NCI-H748 (cell line): ENCODE results near the gene C18orf63.
"Not testable (repeated sequence)": the region's sequence is repeated elsewhere in the genome, so short reads cannot be mapped to it uniquely, and the experiment has no call there.

Experiments
- DNase-seq: peaks from one replicate; lab custom pipeline; 2025; ENCODE audit not compliant: unreplicated experiment; lab: John Stamatoyannopoulos, UW

C18orf63 gene

GRCh38 chr18:74315464-74316256 is at the start of gene C18orf63:
Gene C18orf63 (plus strand): TSS chr18:74315839. CDS start chr18:74317866, 2,027 bp downstream.
- no peak for DNase-seq

- DNase-seq, result no peak
Observed at GRCh38 chr18:74266161-74266560, 49.5 kb upstream of the C18orf63 start.

GRCh38 chr18:74268175-74268574 is 47.5 kb upstream of the C18orf63 start:
- no peak for DNase-seq

GRCh38 chr18:74268933-74269620 is 46.6 kb upstream of the C18orf63 start:
- no peak for DNase-seq

- DNase-seq, result no peak
Observed at GRCh38 chr18:74271635-74272034, 44.0 kb upstream of the C18orf63 start.

GRCh38 chr18:74273394-74273793 is 42.2 kb upstream of the C18orf63 start:
- peak; percentile 89 for DNase-seq

- no peak for DNase-seq
Observed at GRCh38 chr18:74274700-74275099, 40.9 kb upstream of the C18orf63 start.

GRCh38 chr18:74275736-74276135 is 39.9 kb upstream of the C18orf63 start:
- no peak for DNase-seq

- no peak for DNase-seq
Observed at GRCh38 chr18:74276609-74277008, 39.0 kb upstream of the C18orf63 start.

- DNase-seq, result no peak
Observed at GRCh38 chr18:74277296-74277695, 38.3 kb upstream of the C18orf63 start.

- no peak for DNase-seq
Observed at GRCh38 chr18:74278058-74278457, 37.6 kb upstream of the C18orf63 start.

- no peak for DNase-seq
Observed at GRCh38 chr18:74278983-74279382, 36.7 kb upstream of the C18orf63 start.

- DNase-seq, result peak; percentile 54
Observed at GRCh38 chr18:74281011-74281979, 34.3 kb upstream of the C18orf63 start.

- DNase-seq, result peak; percentile 86
Observed at GRCh38 chr18:74281980-74282754, 33.5 kb upstream of the C18orf63 start.

- no peak for DNase-seq
Observed at GRCh38 chr18:74282755-74283554, 32.7 kb upstream of the C18orf63 start.

GRCh38 chr18:74283646-74284045 is 32.0 kb upstream of the C18orf63 start:
- no peak for DNase-seq

- DNase-seq, result peak; percentile 86
Observed at GRCh38 chr18:74284191-74284979, 31.3 kb upstream of the C18orf63 start.

- DNase-seq, result peak; percentile 21
Observed at GRCh38 chr18:74284980-74285355, 30.7 kb upstream of the C18orf63 start.

GRCh38 chr18:74285583-74285982 is 30.1 kb upstream of the C18orf63 start:
- not testable (repeated sequence) for DNase-seq
